Neural progenitor cell (in vitro differentiated cells): Measurements from ENCODE around the gene FXYD7.

Source experiments
- EZH2 ChIP-seq: fragments of 200-600 bp; sonication (generic); IDR thresholded peaks from 2 replicates; pipeline ENCODE4 v1.6.1; 2017; ENCODE audit warnings: antibody characterized with exemption, mild to moderate bottlenecking, moderate library complexity
- EZH2phosphoT487 ChIP-seq: fragments of 200-600 bp; sonication (generic); IDR thresholded peaks from 2 replicates; pipeline ENCODE4 v1.6.1; 2017; ENCODE audit warnings: antibody characterized with exemption
- TF ChIP-seq, protein P1 (sequence below): fragments of 200-600 bp; sonication (generic); IDR thresholded peaks from 2 replicates; pipeline ENCODE4 v1.5.1; 2017; ENCODE audit warnings: antibody characterized with exemption, mild to moderate bottlenecking

DNA sequence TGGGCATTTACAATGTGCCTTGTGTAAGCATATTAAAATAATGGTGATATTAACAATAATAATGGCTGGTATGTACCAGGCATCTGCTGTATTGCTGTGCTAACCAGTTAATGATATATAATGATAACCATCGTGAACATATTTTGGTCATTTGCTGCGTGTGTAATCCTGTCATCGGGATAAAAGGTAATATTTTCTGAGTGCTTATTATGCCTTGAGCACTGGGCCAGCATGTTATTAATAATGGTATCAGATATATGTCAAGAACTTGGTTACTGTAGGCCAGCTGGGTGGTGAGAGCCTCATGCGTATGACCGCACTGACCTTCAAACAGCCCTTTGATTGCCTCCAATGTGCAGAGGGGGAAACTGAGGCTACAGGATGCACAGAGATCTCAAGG lies 49.6 kb upstream of the FXYD7 start:
- TF ChIP-seq, protein P1, sequence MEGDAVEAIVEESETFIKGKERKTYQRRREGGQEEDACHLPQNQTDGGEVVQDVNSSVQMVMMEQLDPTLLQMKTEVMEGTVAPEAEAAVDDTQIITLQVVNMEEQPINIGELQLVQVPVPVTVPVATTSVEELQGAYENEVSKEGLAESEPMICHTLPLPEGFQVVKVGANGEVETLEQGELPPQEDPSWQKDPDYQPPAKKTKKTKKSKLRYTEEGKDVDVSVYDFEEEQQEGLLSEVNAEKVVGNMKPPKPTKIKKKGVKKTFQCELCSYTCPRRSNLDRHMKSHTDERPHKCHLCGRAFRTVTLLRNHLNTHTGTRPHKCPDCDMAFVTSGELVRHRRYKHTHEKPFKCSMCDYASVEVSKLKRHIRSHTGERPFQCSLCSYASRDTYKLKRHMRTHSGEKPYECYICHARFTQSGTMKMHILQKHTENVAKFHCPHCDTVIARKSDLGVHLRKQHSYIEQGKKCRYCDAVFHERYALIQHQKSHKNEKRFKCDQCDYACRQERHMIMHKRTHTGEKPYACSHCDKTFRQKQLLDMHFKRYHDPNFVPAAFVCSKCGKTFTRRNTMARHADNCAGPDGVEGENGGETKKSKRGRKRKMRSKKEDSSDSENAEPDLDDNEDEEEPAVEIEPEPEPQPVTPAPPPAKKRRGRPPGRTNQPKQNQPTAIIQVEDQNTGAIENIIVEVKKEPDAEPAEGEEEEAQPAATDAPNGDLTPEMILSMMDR, result no peak
- TF ChIP-seq EZH2 (no peak), EZH2phosphoT487 (no peak)
